SK-N-SH treated with all-trans-retinoic acid at 6 μM for 48 hours (cell line): Measurements from ENCODE around the gene PLEKHG4.

ENCODE experiments used
- ATAC-seq: fragments of 200-7000 bp; cut with Tn5 transposase; 3 replicates; pipeline ENCODE4 v1.9.1; 2020; ENCODE audit warnings: mild to moderate bottlenecking, moderate library complexity
- ARNTL ChIP-seq: fragments of 450-650 bp; formaldehyde crosslinking; IDR thresholded peaks from 2 replicates; pipeline ENCODE4 v1.5.0; 2020; ENCODE audit warnings: low read depth, mild to moderate bottlenecking, moderate library complexity, borderline replicate concordance
- BACH2 ChIP-seq: fragments of 250-450 bp; sonication (Bioruptor Pico); IDR thresholded peaks from 2 replicates; pipeline ENCODE4 v1.9.0; 2021; ENCODE audit warnings: mild to moderate bottlenecking, borderline replicate concordance
- CREB5 ChIP-seq: fragments of 250-450 bp; sonication (Bioruptor Pico); IDR thresholded peaks from 2 replicates; pipeline ENCODE4 v1.5.1; 2020; ENCODE audit warnings: low read depth, mild to moderate bottlenecking, moderate library complexity
- CSDC2 ChIP-seq: fragments of 250-450 bp; sonication (Bioruptor Pico); IDR thresholded peaks from 2 replicates; pipeline ENCODE4 v1.5.0; 2020; ENCODE audit warnings: mild to moderate bottlenecking, moderate library complexity
- OSR1 ChIP-seq: fragments of 250-450 bp; sonication (Bioruptor Pico); IDR thresholded peaks from 2 replicates; pipeline ENCODE4 v1.8.0; 2022; ENCODE audit warnings: moderate library complexity, mild to moderate bottlenecking, inconsistent platforms
- PATZ1 ChIP-seq: fragments of 250-450 bp; sonication (Bioruptor Pico); IDR thresholded peaks from 2 replicates; pipeline ENCODE4 v1.8.0; 2020; ENCODE audit warnings: mild to moderate bottlenecking, moderate library complexity, borderline replicate concordance
- PPARA ChIP-seq: fragments of 250-450 bp; sonication (Bioruptor Pico); IDR thresholded peaks from 2 replicates; pipeline ENCODE4 v1.5.0; 2020; ENCODE audit warnings: mild to moderate bottlenecking, borderline replicate concordance
- RARB ChIP-seq: fragments of 250-450 bp; sonication (Bioruptor Pico); IDR thresholded peaks from 2 replicates; pipeline ENCODE4 v1.8.0; 2021; ENCODE audit warnings: mild to moderate bottlenecking, moderate library complexity
- TOX ChIP-seq: fragments of 250-450 bp; sonication (Bioruptor Pico); IDR thresholded peaks from 2 replicates; pipeline ENCODE4 v1.8.0; 2021; ENCODE audit warnings: mild to moderate bottlenecking, moderate library complexity, borderline replicate concordance
- TSHZ2 ChIP-seq: fragments of 250-450 bp; sonication (Bioruptor Pico); IDR thresholded peaks from 2 replicates; pipeline ENCODE4 v1.5.0; 2020; ENCODE audit warnings: mild to moderate bottlenecking, moderate library complexity
- ZFP3 ChIP-seq: fragments of 250-450 bp; sonication (Bioruptor Pico); IDR thresholded peaks from 2 replicates; pipeline ENCODE4 v1.5.0; 2020; ENCODE audit warnings: mild to moderate bottlenecking, moderate library complexity
- ZFP30 ChIP-seq: fragments of 450-650 bp; formaldehyde crosslinking; IDR thresholded peaks from 2 replicates; pipeline ENCODE4 v1.5.0; 2022; ENCODE audit warnings: mild to moderate bottlenecking, moderate library complexity
- ZNF565 ChIP-seq: fragments of 450-650 bp; formaldehyde crosslinking; conservative IDR thresholded peaks from 2 replicates; pipeline ENCODE4 v1.5.0; 2020; ENCODE audit warnings: low read depth, mild to moderate bottlenecking, moderate library complexity
- ZNF8 ChIP-seq: fragments of 450-650 bp; formaldehyde crosslinking; IDR thresholded peaks from 2 replicates; pipeline ENCODE4 v1.5.0; 2020; ENCODE audit warnings: mild to moderate bottlenecking, moderate library complexity

PLEKHG4 gene

GRCh38 chr16:67284699-67285646, 5.6 kb downstream of the PLEKHG4 start:
- TF ChIP-seq ARNTL (CRISPR knock-in tag) (no peak), BACH2 (no peak), ZFP3 (CRISPR knock-in tag) (no peak), TSHZ2 (CRISPR knock-in tag) (no peak), OSR1 (CRISPR knock-in tag) (no peak), ZFP30 (CRISPR knock-in tag) (no peak), CREB5 (CRISPR knock-in tag) (no peak), PATZ1 (CRISPR knock-in tag) (no peak), PPARA (CRISPR knock-in tag) (no peak), ZNF565 (CRISPR knock-in tag) (no peak)
- ATAC-seq = peak; percentile 64

DNA sequence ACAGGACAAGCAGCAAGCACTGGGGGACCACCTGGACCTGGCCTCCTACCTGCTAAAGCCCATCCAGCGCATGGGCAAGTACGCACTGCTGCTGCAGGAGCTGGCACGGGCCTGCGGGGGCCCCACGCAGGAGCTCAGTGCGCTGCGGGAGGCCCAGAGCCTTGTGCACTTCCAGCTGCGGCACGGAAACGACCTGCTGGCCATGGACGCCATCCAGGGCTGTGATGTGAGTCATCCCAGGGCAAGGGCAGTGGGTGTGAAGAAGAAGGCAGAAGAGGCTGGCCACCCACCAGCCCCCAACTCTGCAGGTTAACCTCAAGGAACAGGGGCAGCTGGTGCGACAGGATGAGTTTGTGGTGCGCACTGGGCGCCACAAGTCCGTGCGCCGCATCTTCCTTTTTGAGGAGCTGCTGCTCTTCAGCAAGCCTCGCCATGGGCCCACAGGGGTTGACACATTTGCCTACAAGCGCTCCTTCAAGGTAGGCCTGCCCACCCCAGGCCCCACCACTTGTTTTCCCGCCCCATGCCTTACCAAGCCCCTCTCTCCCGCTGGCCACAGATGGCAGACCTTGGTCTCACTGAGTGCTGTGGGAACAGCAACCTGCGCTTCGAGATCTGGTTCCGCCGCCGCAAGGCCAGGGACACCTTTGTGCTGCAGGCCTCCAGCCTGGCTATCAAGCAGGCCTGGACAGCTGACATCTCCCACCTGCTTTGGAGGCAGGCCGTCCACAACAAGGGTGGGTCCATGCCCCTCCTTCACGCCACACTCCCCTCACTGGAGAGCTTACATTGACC, 7.3 kb downstream of the PLEKHG4 start:
- ATAC-seq = no peak
- TF ChIP-seq ZNF565 (CRISPR knock-in tag) (no peak), OSR1 (CRISPR knock-in tag) (no peak), TSHZ2 (CRISPR knock-in tag) (no peak), PPARA (CRISPR knock-in tag) (no peak), CSDC2 (no peak), TOX (CRISPR knock-in tag) (no peak), PATZ1 (CRISPR knock-in tag) (no peak)

- TF ChIP-seq RARB (no peak), ZNF8 (CRISPR knock-in tag) (no peak), TOX (CRISPR knock-in tag) (no peak)
- no peak for ATAC-seq
Observed at GRCh38 chr16:67287960-67288359, 8.6 kb downstream of the PLEKHG4 start.
